Measurements from ENCODE around the gene DHRS2.

DNA sequence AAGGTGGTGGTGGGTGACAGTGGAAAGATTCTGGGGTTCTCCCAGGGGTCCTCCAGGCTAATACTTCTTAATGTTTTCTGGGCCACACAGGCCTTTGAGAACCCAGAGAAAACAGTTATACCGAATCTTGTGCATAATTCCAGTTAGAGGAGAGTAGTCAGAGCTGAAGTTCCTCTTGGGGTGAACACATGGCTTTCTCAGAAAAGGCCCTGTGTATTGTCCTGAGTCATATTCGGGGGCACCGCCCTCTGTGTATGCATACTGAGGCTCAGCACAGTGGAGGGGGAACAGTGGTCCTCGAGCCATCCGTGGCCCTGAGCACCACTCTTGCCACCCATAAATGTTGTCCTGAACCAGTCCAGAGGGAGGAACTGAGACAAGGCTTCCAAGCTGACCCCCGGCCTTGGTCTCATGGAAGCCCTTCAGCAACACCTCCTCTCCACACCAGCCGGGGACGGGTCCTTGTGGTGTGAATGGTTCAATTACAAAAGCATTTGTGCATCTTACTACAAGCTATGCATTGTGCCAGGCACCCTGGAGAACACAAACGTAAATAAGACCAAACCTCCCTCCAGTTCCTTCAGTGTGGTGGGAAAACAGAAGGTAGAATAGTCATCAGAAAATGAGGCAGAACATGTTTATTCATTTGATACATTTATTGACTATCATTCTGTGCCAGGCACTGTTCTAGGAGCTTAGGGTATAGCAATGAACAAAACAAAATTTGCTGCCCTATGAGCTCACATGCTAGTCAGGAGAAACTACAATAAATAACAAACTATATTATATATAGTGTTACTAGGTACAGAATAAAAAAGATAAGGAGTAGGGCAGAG lies 9.9 kb downstream of the DHRS2 start:
- TF ChIP-seq ZNF274 (IDR thresholded peaks at IDR 0.05; ENCODE audit: low read depth, low read length) (no peak), SUZ12 (IDR thresholded peaks at IDR 0.05; ENCODE audit: extremely low read depth, insufficient read depth, insufficient read length) (no peak)

All from NT2/D1 (cell line).